Stimulated activated CD8-positive, alpha-beta memory T cell treated with anti-CD3 and anti-CD28 coated beads, Interleukin-4, amount 100 ng/mL, for 4 hours (primary cell): ENCODE data around the gene TMEM119.

Experiments used
- DNase-seq, 2 donors: peaks; one replicate each; pipeline ENCODE4 v3.0.0-alpha.2; 2020; ENCODE audit warnings: low read depth in 2 of 2, low spot score in 1 of 2

The TMEM119 gene, protein sequence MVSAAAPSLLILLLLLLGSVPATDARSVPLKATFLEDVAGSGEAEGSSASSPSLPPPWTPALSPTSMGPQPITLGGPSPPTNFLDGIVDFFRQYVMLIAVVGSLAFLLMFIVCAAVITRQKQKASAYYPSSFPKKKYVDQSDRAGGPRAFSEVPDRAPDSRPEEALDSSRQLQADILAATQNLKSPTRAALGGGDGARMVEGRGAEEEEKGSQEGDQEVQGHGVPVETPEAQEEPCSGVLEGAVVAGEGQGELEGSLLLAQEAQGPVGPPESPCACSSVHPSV

DNA sequence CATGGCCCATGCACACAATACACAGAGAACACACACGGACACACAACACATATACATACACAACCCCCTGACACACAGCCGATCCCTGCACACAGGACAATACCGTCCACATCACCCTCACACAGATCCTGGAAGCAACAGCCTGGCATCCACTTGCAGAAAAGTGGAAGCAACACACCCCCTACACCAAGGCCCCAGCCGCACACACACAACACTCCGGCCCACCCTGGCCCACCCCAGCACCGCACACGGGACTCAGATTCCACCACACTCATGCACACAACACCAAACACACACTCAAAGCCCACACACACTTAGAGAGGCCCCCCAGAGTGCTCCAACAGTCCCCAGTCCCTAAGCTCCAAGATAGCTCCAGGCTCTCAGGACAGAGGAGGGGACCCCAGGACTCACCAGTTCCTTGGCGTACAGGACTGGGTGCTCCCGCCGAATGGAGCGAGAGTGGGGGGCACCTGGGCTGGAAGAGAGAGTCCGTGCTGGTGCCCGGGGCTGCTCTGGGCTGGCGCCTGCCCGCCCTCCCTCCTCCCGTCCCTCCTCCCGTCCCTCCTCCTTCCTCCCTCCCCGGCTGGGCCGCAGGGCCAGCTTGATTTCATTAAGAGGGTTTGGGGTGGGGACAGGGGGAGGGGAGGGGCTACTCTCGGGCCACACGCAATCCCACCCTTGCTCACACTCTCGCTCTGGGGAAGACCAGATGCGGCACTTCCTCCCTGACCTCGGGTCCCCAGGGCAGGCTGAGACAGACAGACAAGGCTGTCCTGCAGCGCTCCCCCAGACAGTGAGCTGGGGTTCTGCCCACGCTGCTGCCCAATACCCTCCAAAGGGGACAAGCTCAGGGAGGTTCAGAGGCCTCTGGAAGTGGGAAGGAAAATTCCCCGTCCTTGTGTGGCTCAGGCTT is at the start of gene TMEM119:
TSS of gene TMEM119 (minus strand) at position 526 of the 913 bp plus-strand sequence. CDS start 5,701 bp downstream, outside the sequence.
- DNase-seq = no peak

GRCh38 chr12:108646600-108647579 is 49.0 kb upstream of the TMEM119 start:
- no peak for DNase-seq

- DNase-seq = no peak
Measured at GRCh38 chr12:108645686-108646599, 48.1 kb upstream of the TMEM119 start.

- no peak for DNase-seq
Measured at GRCh38 chr12:108644811-108645120, 46.9 kb upstream of the TMEM119 start.

- no peak for DNase-seq
Measured at GRCh38 chr12:108643941-108644810, 46.3 kb upstream of the TMEM119 start.

GRCh38 chr12:108642899-108643654 is 45.2 kb upstream of the TMEM119 start:
- no peak for DNase-seq

DNA sequence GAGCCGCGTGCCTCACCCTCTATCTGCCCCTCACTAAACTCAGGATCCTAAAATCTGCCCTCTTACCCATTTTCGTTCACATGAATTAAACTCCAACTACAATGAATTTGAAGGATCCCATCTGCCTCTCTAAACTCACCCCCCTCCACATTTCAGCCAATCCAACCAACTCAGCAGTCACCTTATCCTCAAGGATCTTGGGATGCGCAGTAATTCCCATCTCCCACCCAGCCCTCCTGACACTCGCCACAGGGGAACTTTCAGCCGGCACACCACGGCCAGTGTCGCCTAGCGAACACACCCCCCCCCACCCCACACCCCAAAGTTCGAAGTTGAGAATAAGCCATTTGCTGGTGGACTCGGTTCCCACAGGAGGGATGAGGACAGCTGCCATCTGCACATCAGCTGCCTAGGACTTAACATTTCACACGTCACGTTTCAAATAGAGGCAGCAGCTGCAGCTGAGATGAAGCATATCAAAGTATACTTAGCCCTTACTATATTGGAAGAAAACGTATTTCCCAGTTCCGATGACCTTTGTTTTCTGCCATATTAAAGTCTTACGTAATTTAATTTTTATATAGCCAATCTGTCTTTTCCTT is 44.5 kb upstream of the TMEM119 start:
- no peak for DNase-seq

- DNase-seq = no peak
Measured at GRCh38 chr12:108641446-108642268, 43.8 kb upstream of the TMEM119 start.

DNA sequence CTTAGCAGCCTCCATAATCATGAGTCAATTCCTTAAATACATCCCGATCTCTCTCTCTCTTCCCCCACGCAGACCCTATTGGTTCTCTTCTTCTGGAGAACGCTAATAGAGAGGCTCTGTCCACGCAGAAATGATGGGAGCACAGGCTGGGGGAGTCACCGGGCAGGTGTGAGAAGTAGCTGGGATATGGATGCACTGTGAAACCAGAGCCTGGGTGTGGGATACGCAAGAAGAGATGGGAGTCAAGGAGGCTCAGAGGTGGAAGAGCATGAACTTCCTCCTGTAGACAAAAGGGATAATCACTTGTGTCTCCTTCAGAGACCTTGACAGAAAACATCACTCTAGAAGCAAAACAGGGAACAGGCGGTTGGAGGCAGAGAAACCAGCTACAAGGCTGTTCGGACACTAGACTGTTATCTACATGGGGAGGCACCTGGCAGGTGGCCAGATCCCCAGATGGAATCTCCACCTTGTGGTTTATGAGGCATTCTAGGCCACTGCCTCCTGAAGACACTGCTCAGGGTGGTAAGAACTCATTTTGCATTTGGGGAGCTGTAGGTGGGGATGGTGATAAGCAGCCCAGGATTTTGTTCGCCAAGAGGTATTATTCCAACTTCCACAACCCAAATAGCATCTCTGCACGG is 43.0 kb upstream of the TMEM119 start:
- DNase-seq = no peak

DNA sequence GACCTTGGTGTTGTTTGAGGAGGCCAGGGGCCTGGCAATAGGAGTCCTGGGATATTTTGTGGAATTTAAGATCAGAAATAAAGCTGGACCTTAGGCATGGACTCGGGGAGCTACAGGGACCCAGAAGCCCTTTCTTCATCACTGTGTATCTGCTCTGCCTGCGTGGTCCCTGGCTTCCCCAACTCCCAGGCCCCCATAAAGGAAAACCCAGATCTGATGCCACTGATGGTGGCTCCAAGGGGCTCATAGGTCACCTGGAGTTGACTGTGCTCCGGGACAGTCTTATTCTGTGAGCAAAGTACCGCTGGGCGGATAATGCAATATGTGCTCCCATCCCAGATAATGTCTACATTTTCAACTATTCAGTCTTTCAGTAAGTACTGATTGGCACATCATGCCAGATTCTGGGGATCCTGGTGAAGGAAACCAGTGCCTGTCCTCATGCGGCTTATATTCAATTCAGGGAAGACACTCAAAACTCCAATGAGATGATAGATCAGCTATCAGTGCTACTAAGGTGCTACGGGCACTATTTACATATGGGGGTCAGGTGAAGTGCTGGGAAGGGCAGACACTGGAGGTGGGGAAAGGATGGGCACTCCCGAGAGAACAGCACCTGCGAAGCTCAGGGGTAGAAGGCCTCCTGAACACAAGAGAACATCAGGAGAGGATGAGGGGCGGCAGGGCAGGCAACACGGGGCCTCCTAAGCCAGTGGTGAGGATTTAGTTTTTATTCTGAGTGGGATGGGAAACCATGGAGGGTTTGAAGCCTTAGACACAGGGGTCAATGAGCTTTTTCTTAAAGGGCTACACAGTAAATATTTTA is 41.3 kb upstream of the TMEM119 start:
- no peak for DNase-seq

DNA sequence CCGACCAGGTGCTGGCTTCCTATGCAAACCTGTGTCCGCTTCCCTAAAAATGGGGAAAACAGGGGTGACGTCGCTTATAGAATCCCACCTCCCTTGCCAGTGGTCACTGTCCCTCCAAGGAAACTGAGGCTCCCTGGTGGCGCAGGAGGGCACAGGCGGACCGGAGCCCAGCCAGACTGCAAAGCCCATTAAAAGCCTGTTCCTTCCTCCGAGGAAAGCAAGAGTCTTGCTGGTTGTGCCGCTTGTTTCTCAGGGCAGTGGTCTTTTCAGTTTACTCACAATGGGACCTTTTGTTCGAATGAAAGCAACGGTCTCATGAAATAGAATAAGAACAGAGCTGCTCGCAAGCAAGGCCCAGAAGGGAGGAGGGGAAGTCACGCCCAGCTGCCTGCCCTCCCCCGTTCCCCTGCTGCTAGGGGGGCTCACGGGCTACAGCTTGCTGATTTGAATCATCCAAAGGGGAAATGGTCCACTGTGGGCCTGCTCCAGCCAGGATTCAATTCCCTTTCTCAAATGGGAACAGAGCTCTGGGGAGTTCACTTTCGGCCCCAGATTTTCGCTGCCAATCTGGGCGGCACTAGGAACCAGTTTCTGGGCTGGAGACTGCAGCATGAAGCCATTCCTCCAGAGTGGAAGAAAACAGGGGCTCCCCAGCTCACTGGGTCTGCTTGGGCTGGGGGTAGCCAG is 40.4 kb upstream of the TMEM119 start:
- no peak for DNase-seq

GRCh38 chr12:108637222-108637971 is 39.5 kb upstream of the TMEM119 start:
- DNase-seq = no peak

DNA sequence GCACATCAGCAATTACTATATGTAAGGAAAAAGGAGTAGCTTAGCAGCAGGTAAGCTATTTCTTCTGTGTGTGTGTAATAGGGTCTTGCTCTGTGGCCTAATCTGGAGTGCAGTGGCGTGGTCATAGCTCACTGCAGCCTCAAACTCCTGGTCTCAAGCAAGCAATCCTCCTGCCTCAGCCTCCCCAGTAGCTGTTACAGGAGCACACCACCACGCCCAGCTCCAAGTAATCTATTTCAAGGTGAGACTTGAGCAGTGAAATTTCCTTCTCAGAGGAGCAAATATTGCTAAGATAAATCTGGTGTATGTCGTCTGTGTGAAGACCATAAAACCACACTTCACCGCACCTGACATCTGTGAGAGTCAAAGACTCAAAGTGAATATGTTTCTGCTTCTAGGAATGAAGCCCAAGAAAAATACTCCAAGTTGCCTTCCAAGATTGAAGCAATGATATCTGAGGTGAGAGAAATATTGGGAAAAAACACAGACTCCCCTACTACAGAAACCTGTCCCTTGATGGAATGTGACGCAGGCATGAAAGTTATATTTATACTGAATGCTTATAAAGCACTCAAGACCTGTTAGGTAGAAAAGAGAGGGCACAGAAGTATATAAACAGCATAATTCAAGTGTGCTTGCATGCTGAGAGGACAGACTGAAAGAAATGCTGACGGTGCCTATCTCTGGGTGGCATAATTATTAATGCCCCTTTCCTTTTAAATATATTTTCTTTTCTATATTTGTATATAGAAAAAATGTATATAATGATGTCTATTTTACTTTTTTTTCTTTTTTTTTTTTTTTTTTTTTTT is 38.3 kb upstream of the TMEM119 start:
- DNase-seq = no peak
